Measurements from ENCODE around the gene AKAP9. TPM values are rescaled to one million over a fixed set of nuclear protein-coding genes. Genes with fewer than 3 reads are reported as not detected.

The AKAP9 gene
- total and polyA plus RNA-seq, 9 of the 15 experiments (the other 6 are each of a cell fraction or from before 2014, with no cell fraction given) = 25.5 to 80.9 (median 46.3) TPM

DNA sequence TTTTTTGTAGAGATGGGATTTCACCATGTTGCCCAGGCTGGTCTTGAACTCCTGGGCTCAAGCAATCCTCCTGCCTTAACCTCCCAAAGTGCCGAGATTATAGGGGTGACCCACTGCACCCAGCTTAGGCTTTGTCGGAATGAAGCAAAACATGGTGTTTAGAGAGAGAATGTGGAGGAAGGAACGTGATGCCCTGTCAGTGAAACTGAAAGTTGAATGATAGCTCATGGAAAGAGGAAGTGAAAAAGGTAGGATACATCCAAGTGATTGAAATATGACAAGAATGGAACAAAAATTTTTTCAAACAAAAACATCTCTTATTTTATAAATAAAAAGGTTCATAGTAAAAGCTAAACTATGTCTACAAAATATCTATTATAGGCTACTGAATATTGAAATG is 5.9 kb downstream of the AKAP9 start (continued):
- TF ChIP-seq, protein P1, sequence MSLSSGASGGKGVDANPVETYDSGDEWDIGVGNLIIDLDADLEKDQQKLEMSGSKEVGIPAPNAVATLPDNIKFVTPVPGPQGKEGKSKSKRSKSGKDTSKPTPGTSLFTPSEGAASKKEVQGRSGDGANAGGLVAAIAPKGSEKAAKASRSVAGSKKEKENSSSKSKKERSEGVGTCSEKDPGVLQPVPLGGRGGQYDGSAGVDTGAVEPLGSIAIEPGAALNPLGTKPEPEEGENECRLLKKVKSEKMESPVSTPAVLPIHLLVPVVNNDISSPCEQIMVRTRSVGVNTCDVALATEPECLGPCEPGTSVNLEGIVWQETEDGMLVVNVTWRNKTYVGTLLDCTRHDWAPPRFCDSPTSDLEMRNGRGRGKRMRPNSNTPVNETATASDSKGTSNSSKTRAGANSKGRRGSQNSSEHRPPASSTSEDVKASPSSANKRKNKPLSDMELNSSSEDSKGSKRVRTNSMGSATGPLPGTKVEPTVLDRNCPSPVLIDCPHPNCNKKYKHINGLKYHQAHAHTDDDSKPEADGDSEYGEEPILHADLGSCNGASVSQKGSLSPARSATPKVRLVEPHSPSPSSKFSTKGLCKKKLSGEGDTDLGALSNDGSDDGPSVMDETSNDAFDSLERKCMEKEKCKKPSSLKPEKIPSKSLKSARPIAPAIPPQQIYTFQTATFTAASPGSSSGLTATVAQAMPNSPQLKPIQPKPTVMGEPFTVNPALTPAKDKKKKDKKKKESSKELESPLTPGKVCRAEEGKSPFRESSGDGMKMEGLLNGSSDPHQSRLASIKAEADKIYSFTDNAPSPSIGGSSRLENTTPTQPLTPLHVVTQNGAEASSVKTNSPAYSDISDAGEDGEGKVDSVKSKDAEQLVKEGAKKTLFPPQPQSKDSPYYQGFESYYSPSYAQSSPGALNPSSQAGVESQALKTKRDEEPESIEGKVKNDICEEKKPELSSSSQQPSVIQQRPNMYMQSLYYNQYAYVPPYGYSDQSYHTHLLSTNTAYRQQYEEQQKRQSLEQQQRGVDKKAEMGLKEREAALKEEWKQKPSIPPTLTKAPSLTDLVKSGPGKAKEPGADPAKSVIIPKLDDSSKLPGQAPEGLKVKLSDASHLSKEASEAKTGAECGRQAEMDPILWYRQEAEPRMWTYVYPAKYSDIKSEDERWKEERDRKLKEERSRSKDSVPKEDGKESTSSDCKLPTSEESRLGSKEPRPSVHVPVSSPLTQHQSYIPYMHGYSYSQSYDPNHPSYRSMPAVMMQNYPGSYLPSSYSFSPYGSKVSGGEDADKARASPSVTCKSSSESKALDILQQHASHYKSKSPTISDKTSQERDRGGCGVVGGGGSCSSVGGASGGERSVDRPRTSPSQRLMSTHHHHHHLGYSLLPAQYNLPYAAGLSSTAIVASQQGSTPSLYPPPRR (CRISPR knock-in tag; IDR thresholded peaks at IDR 0.05; ENCODE audit: borderline replicate concordance) = no peak
- TF ChIP-seq HLTF (IDR thresholded peaks at IDR 0.05) (no peak), CHD1 (IDR thresholded peaks at IDR 0.05; ENCODE audit: low read length) (no peak), NRF1 (conservative IDR thresholded peaks at IDR 0.05 in 1 of 2, IDR thresholded peaks at IDR 0.05 in 1 of 2) (no peak), TRIM28 (IDR thresholded peaks at IDR 0.05) (no peak), HOXB6 (CRISPR knock-in tag; IDR thresholded peaks at IDR 0.05; ENCODE audit: borderline replicate concordance) (no peak), ZFP36 (IDR thresholded peaks at IDR 0.05; ENCODE audit: low read depth, low read length, partially characterized antibody) (no peak)
- TF ChIP-seq, protein P2, sequence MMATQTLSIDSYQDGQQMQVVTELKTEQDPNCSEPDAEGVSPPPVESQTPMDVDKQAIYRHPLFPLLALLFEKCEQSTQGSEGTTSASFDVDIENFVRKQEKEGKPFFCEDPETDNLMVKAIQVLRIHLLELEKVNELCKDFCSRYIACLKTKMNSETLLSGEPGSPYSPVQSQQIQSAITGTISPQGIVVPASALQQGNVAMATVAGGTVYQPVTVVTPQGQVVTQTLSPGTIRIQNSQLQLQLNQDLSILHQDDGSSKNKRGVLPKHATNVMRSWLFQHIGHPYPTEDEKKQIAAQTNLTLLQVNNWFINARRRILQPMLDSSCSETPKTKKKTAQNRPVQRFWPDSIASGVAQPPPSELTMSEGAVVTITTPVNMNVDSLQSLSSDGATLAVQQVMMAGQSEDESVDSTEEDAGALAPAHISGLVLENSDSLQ (IDR thresholded peaks at IDR 0.05) = peak; percentile 83
